ENCODE results near the gene PLXND1. TPM values are rescaled to one million over a fixed set of nuclear protein-coding genes. Genes with fewer than 3 reads are reported as not detected.
A peak's percentile ranks its signal among the peaks of the same experiment; 100 is the strongest.

The PLXND1 gene
- total and polyA plus RNA-seq, 2 donors (not counting 1 experiment from before 2014, with no cell fraction given): 89.6 to 109 TPM

GRCh38 chr3:129557548-129557894, 49.0 kb downstream of the PLXND1 start:
- Histone ChIP-seq H3K4me3 (replicated peaks in 1 of 4; ENCODE audit: control extremely low read depth in 1 of 4, insufficient read depth in 1 of 4, low read depth in 3 of 4, low read length in 4 of 4) (no peak overlapping the region), H3K4me1 (ENCODE audit: control insufficient read depth, extremely low read depth, insufficient read depth, low read length) (peaks cover 51% of the 10 kb centered on the region), H3K36me3 (ENCODE audit: control insufficient read depth, insufficient read depth, low read length) (peaks cover 29% of the 10 kb centered on the region), H3K9me3 (ENCODE audit: control insufficient read depth, insufficient read depth, low read depth, low read length) (no peaks in the 10 kb centered on the region), H3K27me3 (ENCODE audit: control insufficient read depth, insufficient read depth, low read length) (no peaks in the 10 kb centered on the region), H3K27ac (ENCODE audit: insufficient read depth, low read length) (peak overlapping the region; percentile 44), H3K4me2 (ENCODE audit: extremely low read depth, insufficient read depth, low read length) (no peak overlapping the region), H3K79me2 (ENCODE audit: control insufficient read depth, insufficient read depth, low read length) (peaks cover 9% of the 10 kb centered on the region), H3K9ac (ENCODE audit: insufficient read depth, low read length) (no peak overlapping the region), H2AFZ (ENCODE audit: low read length) (no peak overlapping the region), H4K20me1 (ENCODE audit: control insufficient read depth, extremely low read depth, insufficient read depth, low read length) (no peaks in the 10 kb centered on the region)
- TF ChIP-seq EZH2 (IDR thresholded peaks at IDR 0.05; ENCODE audit: low read length, missing control alignments) (no peak), CTCF (conservative IDR thresholded peaks at IDR 0.05 in 1 of 2, IDR thresholded peaks at IDR 0.05 in 1 of 2; ENCODE audit: low read depth in 1 of 2, low read length in 2 of 2) (no peak)
- peak; percentile 70 to 81 for DNase-seq (ENCODE audit: low read depth in 2 of 2)

- H3K9ac ChIP-seq (ENCODE audit: insufficient read depth, low read length): no peak overlapping the region
- no peak overlapping the region for H2AFZ ChIP-seq (ENCODE audit: low read length)
- DNase-seq (ENCODE audit: low read depth in 2 of 2): no peak
- H3K9me3 ChIP-seq (ENCODE audit: control insufficient read depth, insufficient read depth, low read depth, low read length): no peaks in the 10 kb centered on the region
- H3K27ac ChIP-seq (ENCODE audit: insufficient read depth, low read length): peak overlapping the region; percentile 23
- H3K4me1 ChIP-seq (ENCODE audit: control insufficient read depth, extremely low read depth, insufficient read depth, low read length): peaks cover 51% of the 10 kb centered on the region
- no peak overlapping the region for H3K4me3 ChIP-seq (replicated peaks in 1 of 4; ENCODE audit: control extremely low read depth in 1 of 4, insufficient read depth in 1 of 4, low read depth in 3 of 4, low read length in 4 of 4)
- H3K36me3 ChIP-seq (ENCODE audit: control insufficient read depth, insufficient read depth, low read length): peaks cover 27% of the 10 kb centered on the region
- peaks cover 9% of the 10 kb centered on the region for H3K79me2 ChIP-seq (ENCODE audit: control insufficient read depth, insufficient read depth, low read length)
- no peak overlapping the region for H3K4me2 ChIP-seq (ENCODE audit: extremely low read depth, insufficient read depth, low read length)
- TF ChIP-seq CTCF (conservative IDR thresholded peaks at IDR 0.05 in 1 of 2, IDR thresholded peaks at IDR 0.05 in 1 of 2; ENCODE audit: low read depth in 1 of 2, low read length in 2 of 2): no peak
- no peak for TF ChIP-seq EZH2 (IDR thresholded peaks at IDR 0.05; ENCODE audit: low read length, missing control alignments)
- no peaks in the 10 kb centered on the region for H4K20me1 ChIP-seq (ENCODE audit: control insufficient read depth, extremely low read depth, insufficient read depth, low read length)
- H3K27me3 ChIP-seq (ENCODE audit: control insufficient read depth, insufficient read depth, low read length): no peaks in the 10 kb centered on the region
Measured at GRCh38 chr3:129556890-129557547, 49.5 kb downstream of the PLXND1 start.

GRCh38 chr3:129556358-129556695, 50.1 kb downstream of the PLXND1 start:
- H3K27me3 ChIP-seq (ENCODE audit: control insufficient read depth, insufficient read depth, low read length): no peaks in the 10 kb centered on the region
- TF ChIP-seq CTCF (conservative IDR thresholded peaks at IDR 0.05 in 1 of 2, IDR thresholded peaks at IDR 0.05 in 1 of 2; ENCODE audit: low read depth in 1 of 2, low read length in 2 of 2) (no peak), EZH2 (IDR thresholded peaks at IDR 0.05; ENCODE audit: low read length, missing control alignments) (no peak)
- H3K4me3 ChIP-seq (replicated peaks in 1 of 4; ENCODE audit: control extremely low read depth in 1 of 4, insufficient read depth in 1 of 4, low read depth in 3 of 4, low read length in 4 of 4): no peak overlapping the region
- peaks cover 26% of the 10 kb centered on the region for H3K36me3 ChIP-seq (ENCODE audit: control insufficient read depth, insufficient read depth, low read length)
- no peaks in the 10 kb centered on the region for H3K9me3 ChIP-seq (ENCODE audit: control insufficient read depth, insufficient read depth, low read depth, low read length)
- no peaks in the 10 kb centered on the region for H4K20me1 ChIP-seq (ENCODE audit: control insufficient read depth, extremely low read depth, insufficient read depth, low read length)
- no peak overlapping the region for H3K9ac ChIP-seq (ENCODE audit: insufficient read depth, low read length)
- DNase-seq (ENCODE audit: low read depth in 2 of 2): no peak
- H3K4me2 ChIP-seq (ENCODE audit: extremely low read depth, insufficient read depth, low read length): no peak overlapping the region
- H2AFZ ChIP-seq (ENCODE audit: low read length): no peak overlapping the region
- H3K4me1 ChIP-seq (ENCODE audit: control insufficient read depth, extremely low read depth, insufficient read depth, low read length): peaks cover 47% of the 10 kb centered on the region
- H3K27ac ChIP-seq (ENCODE audit: insufficient read depth, low read length): no peak overlapping the region
- H3K79me2 ChIP-seq (ENCODE audit: control insufficient read depth, insufficient read depth, low read length): peaks cover 9% of the 10 kb centered on the region

All from fibroblast of lung (primary cell).